Hepatocyte (in vitro differentiated cells): Measurements from ENCODE around the gene FRMD4B. TPM values are rescaled to one million over a fixed set of nuclear protein-coding genes. Genes with fewer than 3 reads are reported as not detected.

Experiments
- DNase-seq: peaks from one replicate; pipeline ENCODE4 v3.0.0-alpha.2; 2016; ENCODE audit warnings: low spot score
- H2AFZ ChIP-seq: fragments of 200-600 bp; sonication (generic); 2 replicates; pipeline ENCODE4 v1.6.0; 2016; ENCODE audit warnings: antibody characterized with exemption, mild to moderate bottlenecking
- H3K27ac ChIP-seq: fragments of 200-600 bp; sonication (generic); 2 replicates; pipeline ENCODE4 v1.5.1; 2016; ENCODE audit warnings: mild to moderate bottlenecking
- H3K27me3 ChIP-seq: fragments of 200-600 bp; sonication (generic); 2 replicates; pipeline ENCODE4 v1.6.1; 2016
- H3K36me3 ChIP-seq: fragments of 200-600 bp; sonication (generic); replicated peaks from 2 replicates; pipeline ENCODE4 v1.5.1; 2016; ENCODE audit warnings: low read depth; ENCODE audit not compliant: insufficient read depth
- H3K4me1 ChIP-seq: fragments of 200-600 bp; sonication (generic); 2 replicates; pipeline ENCODE4 v1.5.1; 2016; ENCODE audit warnings: mild to moderate bottlenecking, moderate library complexity; ENCODE audit not compliant: insufficient read depth
- H3K4me2 ChIP-seq: fragments of 200-600 bp; sonication (generic); 2 replicates; pipeline ENCODE4 v1.6.0; 2016
- H3K4me3 ChIP-seq: fragments of 200-600 bp; sonication (generic); 2 replicates; pipeline ENCODE4 v1.5.1; 2016; ENCODE audit warnings: mild to moderate bottlenecking
- H3K79me2 ChIP-seq: fragments of 200-600 bp; sonication (generic); 2 replicates; pipeline ENCODE4 v1.6.0; 2017; ENCODE audit warnings: mild to moderate bottlenecking
- H3K9me2 ChIP-seq: fragments of 200-600 bp; sonication (generic); replicated peaks from 2 replicates; pipeline ENCODE4 v1.6.0; 2017; ENCODE audit warnings: mild to moderate bottlenecking; ENCODE audit not compliant: insufficient read depth
- H3K9me3 ChIP-seq: fragments of 200-600 bp; sonication (generic); 2 replicates; pipeline ENCODE4 v1.5.1; 2016; ENCODE audit warnings: low read depth, mild to moderate bottlenecking
- H4K20me1 ChIP-seq: fragments of 200-600 bp; sonication (generic); 2 replicates; pipeline ENCODE4 v1.6.0; 2016; ENCODE audit warnings: mild to moderate bottlenecking; ENCODE audit not compliant: insufficient read depth, poor library complexity, severe bottlenecking
- EZH2 ChIP-seq: fragments of 200-600 bp; sonication (generic); IDR thresholded peaks from 2 replicates; pipeline ENCODE4 v1.6.1; 2016; ENCODE audit warnings: antibody characterized with exemption, mild to moderate bottlenecking, borderline replicate concordance
- EZH2phosphoT487 ChIP-seq: fragments of 200-600 bp; sonication (generic); IDR thresholded peaks from one replicate; pipeline ENCODE4 v1.6.1; 2018; ENCODE audit warnings: antibody characterized with exemption, mild to moderate bottlenecking, low read depth, moderate library complexity; ENCODE audit not compliant: unreplicated experiment, severe bottlenecking
- WGBS: methylation state at CpG from one replicate; pipeline ENCODE4 v1.1.6; 2016; ENCODE audit warnings: low lambda C conversion rate; ENCODE audit errors: missing lambda C conversion rate; 5-methylcytosine and 5-hydroxymethylcytosine counted together
- polyA plus RNA-seq: library from polyadenylated mRNA; unstranded; fragments of >200 nt; fragmentation: Nextera tagmentation; extraction: Ambion mirVana; gene quantifications from 2 replicates; pipeline ENCODE4 v1.2.1, GENCODE V29; 2016
- total RNA-seq: library from RNA; depleted of rRNA; stranded (reverse); fragments of >200 nt; gene quantifications from 2 replicates; pipeline ENCODE4 v1.2.3, GENCODE V29; 2014
- TF ChIP-seq, protein P1 (sequence below): fragments of 200-600 bp; sonication (generic); IDR thresholded peaks from 2 replicates; pipeline ENCODE4 v1.5.1; 2016; ENCODE audit warnings: antibody characterized with exemption, mild to moderate bottlenecking; ENCODE audit not compliant: poor library complexity

The FRMD4B gene
- total and polyA plus RNA-seq, 2 experiments from 2014 or later = 10.8 to 28.1 TPM

DNA sequence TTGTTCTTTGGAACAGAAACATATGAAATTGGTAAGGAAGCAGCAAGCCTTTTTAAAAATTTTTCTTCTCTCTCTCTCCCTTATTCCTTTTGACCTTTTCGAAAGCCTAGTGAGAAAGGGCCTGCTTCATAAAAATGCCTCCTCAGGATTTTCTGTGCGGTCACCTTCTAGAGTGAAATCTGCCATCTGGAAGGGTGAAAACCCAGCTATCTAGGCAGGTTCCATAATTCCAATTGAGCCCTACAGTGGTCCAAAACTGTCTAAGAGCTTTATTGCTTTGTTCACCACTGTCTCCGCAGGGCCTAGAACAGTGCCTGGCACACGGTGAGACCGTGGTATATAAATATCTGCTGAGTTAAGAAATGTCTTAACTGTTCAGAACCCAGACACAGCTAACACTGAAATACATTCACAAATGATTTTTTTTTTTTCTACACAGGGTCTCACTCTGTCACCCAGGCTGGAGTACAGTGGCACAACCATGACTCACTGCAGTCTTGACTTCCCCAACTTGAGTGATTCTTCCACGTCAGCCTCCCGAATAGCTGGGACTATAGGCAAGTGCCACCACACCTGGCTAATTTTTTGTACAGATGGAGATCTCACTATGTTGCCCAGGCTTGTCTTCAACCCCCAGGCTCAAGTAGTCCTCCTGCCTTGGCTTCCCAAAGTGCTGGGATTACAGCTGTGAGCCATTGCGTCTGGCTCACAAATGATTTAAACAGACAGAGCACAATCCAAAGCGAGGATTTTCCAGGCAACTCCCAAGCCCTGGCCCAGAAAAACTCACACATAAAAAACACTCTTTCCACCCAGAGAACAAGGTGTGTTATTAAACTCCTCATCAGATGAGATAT, 64.4 kb downstream of the FRMD4B start:
- H2AFZ ChIP-seq = no peak overlapping the region
- TF ChIP-seq EZH2phosphoT487 (no peak), EZH2 (no peak)
- TF ChIP-seq, protein P1, sequence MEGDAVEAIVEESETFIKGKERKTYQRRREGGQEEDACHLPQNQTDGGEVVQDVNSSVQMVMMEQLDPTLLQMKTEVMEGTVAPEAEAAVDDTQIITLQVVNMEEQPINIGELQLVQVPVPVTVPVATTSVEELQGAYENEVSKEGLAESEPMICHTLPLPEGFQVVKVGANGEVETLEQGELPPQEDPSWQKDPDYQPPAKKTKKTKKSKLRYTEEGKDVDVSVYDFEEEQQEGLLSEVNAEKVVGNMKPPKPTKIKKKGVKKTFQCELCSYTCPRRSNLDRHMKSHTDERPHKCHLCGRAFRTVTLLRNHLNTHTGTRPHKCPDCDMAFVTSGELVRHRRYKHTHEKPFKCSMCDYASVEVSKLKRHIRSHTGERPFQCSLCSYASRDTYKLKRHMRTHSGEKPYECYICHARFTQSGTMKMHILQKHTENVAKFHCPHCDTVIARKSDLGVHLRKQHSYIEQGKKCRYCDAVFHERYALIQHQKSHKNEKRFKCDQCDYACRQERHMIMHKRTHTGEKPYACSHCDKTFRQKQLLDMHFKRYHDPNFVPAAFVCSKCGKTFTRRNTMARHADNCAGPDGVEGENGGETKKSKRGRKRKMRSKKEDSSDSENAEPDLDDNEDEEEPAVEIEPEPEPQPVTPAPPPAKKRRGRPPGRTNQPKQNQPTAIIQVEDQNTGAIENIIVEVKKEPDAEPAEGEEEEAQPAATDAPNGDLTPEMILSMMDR = no peak
- no peaks in the 10 kb centered on the region for H3K27me3 ChIP-seq
- DNase-seq = no peak
- no peaks in the 10 kb centered on the region for H3K79me2 ChIP-seq
- H4K20me1 ChIP-seq = no peaks in the 10 kb centered on the region
- WGBS = 93% methylated on average over 9 of the region's 9 CpGs
- H3K4me3 ChIP-seq = no peak overlapping the region
- no peak overlapping the region for H3K4me2 ChIP-seq
- no peak overlapping the region for H3K27ac ChIP-seq
- no peaks in the 10 kb centered on the region for H3K9me2 ChIP-seq
- H3K4me1 ChIP-seq = no peaks in the 10 kb centered on the region
- H3K9me3 ChIP-seq = no peaks in the 10 kb centered on the region
- no peaks in the 10 kb centered on the region for H3K36me3 ChIP-seq

GRCh38 chr3:69320871-69321271, 65.0 kb downstream of the FRMD4B start:
- Histone ChIP-seq H3K4me1 (no peaks in the 10 kb centered on the region), H3K27ac (no peak overlapping the region), H3K79me2 (no peaks in the 10 kb centered on the region), H3K9me2 (no peaks in the 10 kb centered on the region), H4K20me1 (no peaks in the 10 kb centered on the region), H3K4me2 (no peak overlapping the region), H3K4me3 (no peak overlapping the region), H3K36me3 (no peaks in the 10 kb centered on the region), H2AFZ (no peak overlapping the region), H3K9me3 (no peaks in the 10 kb centered on the region), H3K27me3 (no peaks in the 10 kb centered on the region)
- 89% methylated on average over 4 of the region's 4 CpGs for WGBS
- no peak for DNase-seq
- TF ChIP-seq, protein P1 = no peak

DNA sequence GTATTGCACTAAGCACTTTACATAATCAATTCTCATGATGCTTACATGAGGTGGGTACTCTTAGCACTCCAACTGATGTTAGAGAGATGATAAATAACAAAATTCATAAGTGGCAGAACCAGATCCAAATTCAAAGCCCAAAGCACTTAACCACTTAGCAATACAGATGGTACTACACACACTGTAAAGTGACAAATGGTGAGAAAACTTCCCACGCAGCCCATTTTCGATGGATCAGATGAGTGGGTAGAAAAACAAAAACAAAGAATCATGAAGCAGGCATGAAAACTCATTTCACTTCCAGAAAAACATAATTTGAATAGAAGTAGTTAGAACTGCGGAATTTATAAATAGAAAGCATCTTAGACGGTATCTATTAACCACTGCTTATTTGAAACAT, 66.2 kb downstream of the FRMD4B start:
- H4K20me1 ChIP-seq = no peaks in the 10 kb centered on the region
- no peaks in the 10 kb centered on the region for H3K79me2 ChIP-seq
- H3K9me2 ChIP-seq = no peaks in the 10 kb centered on the region
- H3K36me3 ChIP-seq = no peaks in the 10 kb centered on the region
- no peak for DNase-seq
- no peaks in the 10 kb centered on the region for H3K27me3 ChIP-seq
- no peaks in the 10 kb centered on the region for H3K4me1 ChIP-seq
- no peaks in the 10 kb centered on the region for H3K9me3 ChIP-seq
- 94% methylated on average over 4 of the region's 4 CpGs for WGBS
- no peak overlapping the region for H2AFZ ChIP-seq
- H3K4me2 ChIP-seq = no peak overlapping the region
- no peak for TF ChIP-seq EZH2phosphoT487
- H3K4me3 ChIP-seq = no peak overlapping the region
- H3K27ac ChIP-seq = no peak overlapping the region

GRCh38 chr3:69318410-69318809, 67.5 kb downstream of the FRMD4B start:
- Histone ChIP-seq H2AFZ (no peak overlapping the region), H3K27me3 (no peaks in the 10 kb centered on the region), H3K36me3 (no peaks in the 10 kb centered on the region), H4K20me1 (no peaks in the 10 kb centered on the region), H3K4me1 (no peaks in the 10 kb centered on the region), H3K79me2 (no peaks in the 10 kb centered on the region), H3K27ac (no peak overlapping the region), H3K4me3 (no peak overlapping the region), H3K9me3 (no peaks in the 10 kb centered on the region), H3K4me2 (no peak overlapping the region), H3K9me2 (no peaks in the 10 kb centered on the region)
- WGBS = 97% methylated on average over 5 of the region's 5 CpGs
- DNase-seq = no peak
- no peak for TF ChIP-seq EZH2
- TF ChIP-seq EZH2phosphoT487 = no peak
